H9 (cell line): Measurements from ENCODE around the gene GPS1. TPM values are rescaled to one million over a fixed set of nuclear protein-coding genes. Genes with fewer than 3 reads are reported as not detected.
A peak's percentile ranks its signal among the peaks of the same experiment; 100 is the strongest.

ENCODE experiments used
- DNase-seq: peaks from one replicate; pipeline ENCODE4 v3.0.0-alpha.2; 2017
- H2AFZ ChIP-seq: one replicate; pipeline ENCODE4 v1.6.1; 2013; ENCODE audit warnings: mild to moderate bottlenecking, low read length, control low read depth, moderate library complexity
- H2AK5ac ChIP-seq: 2 replicates; pipeline ENCODE4 v1.6.1; 2013; ENCODE audit warnings: low read length, control low read depth, mixed read lengths; ENCODE audit not compliant: insufficient read length
- H2BK120ac ChIP-seq: one replicate; pipeline ENCODE4 v1.6.1; 2013; ENCODE audit warnings: low read depth, mild to moderate bottlenecking, low read length, control low read depth, inconsistent platforms; ENCODE audit not compliant: poor library complexity, severe bottlenecking
- H2BK12ac ChIP-seq: 2 replicates; pipeline ENCODE4 v1.6.1; 2013; ENCODE audit warnings: low read length, control low read depth, mixed read lengths, low read depth; ENCODE audit not compliant: insufficient read length
- H2BK15ac ChIP-seq: 2 replicates; pipeline ENCODE4 v1.6.1; 2013; ENCODE audit warnings: low read depth, low read length, control low read depth
- H2BK20ac ChIP-seq: one replicate; pipeline ENCODE4 v1.6.1; 2013; ENCODE audit warnings: low read depth, mild to moderate bottlenecking, low read length, control low read depth, inconsistent platforms; ENCODE audit not compliant: poor library complexity, severe bottlenecking
- H2BK5ac ChIP-seq: 2 replicates; pipeline ENCODE4 v1.6.1; 2013; ENCODE audit warnings: low read length, control low read depth, mixed read lengths; ENCODE audit not compliant: insufficient read length
- H3K14ac ChIP-seq: 2 replicates; pipeline ENCODE4 v1.6.1; 2013; ENCODE audit warnings: low read length, control low read depth; ENCODE audit not compliant: insufficient read depth
- H3K18ac ChIP-seq: 2 replicates; pipeline ENCODE4 v1.6.1; 2013; ENCODE audit warnings: low read depth, mild to moderate bottlenecking, mixed read lengths, low read length, control low read depth; ENCODE audit not compliant: insufficient read length
- H3K23ac ChIP-seq: 2 replicates; pipeline ENCODE4 v1.6.1; 2013; ENCODE audit warnings: low read length, control low read depth, mixed read lengths, low read depth; ENCODE audit not compliant: insufficient read length
- H3K23me2 ChIP-seq: 2 replicates; pipeline ENCODE4 v1.6.1; 2013; ENCODE audit warnings: low read depth, mild to moderate bottlenecking, mixed read lengths, low read length, control low read depth; ENCODE audit not compliant: insufficient read length, poor library complexity, severe bottlenecking
- H3K27ac ChIP-seq: 2 replicates; pipeline ENCODE4 v1.5.1; 2013; ENCODE audit warnings: low read length, control low read depth, mixed read lengths, low read depth; ENCODE audit not compliant: insufficient read length
- H3K27me3 ChIP-seq: 2 replicates; pipeline ENCODE4 v1.6.1; 2013; ENCODE audit warnings: low read length, control low read depth, inconsistent platforms; ENCODE audit not compliant: insufficient read depth
- H3K4ac ChIP-seq: 2 replicates; pipeline ENCODE4 v1.6.1; 2013; ENCODE audit warnings: low read depth, mild to moderate bottlenecking, control low read depth, inconsistent platforms, low read length, moderate library complexity
- H3K4me1 ChIP-seq: 2 replicates; pipeline ENCODE4 v1.6.1; 2013; ENCODE audit warnings: low read length, control low read depth, inconsistent platforms; ENCODE audit not compliant: insufficient read depth
- H3K4me2 ChIP-seq: 2 replicates; pipeline ENCODE4 v1.6.1; 2013; ENCODE audit warnings: low read length, control low read depth, mixed read lengths; ENCODE audit not compliant: insufficient read length, insufficient read depth
- H3K56ac ChIP-seq: 2 replicates; pipeline ENCODE4 v1.6.1; 2013; ENCODE audit warnings: low read depth, mild to moderate bottlenecking, mixed read lengths, low read length, control low read depth; ENCODE audit not compliant: insufficient read length
- H3K79me1 ChIP-seq: 2 replicates; pipeline ENCODE4 v1.6.1; 2013; ENCODE audit warnings: low read depth, mild to moderate bottlenecking, moderate library complexity, low read length, control low read depth, inconsistent platforms; ENCODE audit not compliant: insufficient read depth, poor library complexity, severe bottlenecking
- H3K79me2 ChIP-seq: 2 replicates; pipeline ENCODE4 v1.6.1; 2013; ENCODE audit warnings: low read length, control low read depth, inconsistent platforms; ENCODE audit not compliant: insufficient read depth
- H3K9ac ChIP-seq: 2 replicates; pipeline ENCODE4 v1.6.1; 2013; ENCODE audit warnings: low read length, control low read depth, mixed read lengths; ENCODE audit not compliant: insufficient read length; ENCODE audit errors: extremely low read depth
- H3K9me3 ChIP-seq: one replicate; pipeline ENCODE4 v1.6.1; 2013; ENCODE audit warnings: low read depth, low read length, inconsistent platforms; ENCODE audit not compliant: control insufficient read depth
- H3T11ph ChIP-seq: one replicate; pipeline ENCODE4 v1.6.1; 2013; ENCODE audit warnings: mild to moderate bottlenecking, low read length, control low read depth, inconsistent platforms
- H4K20me1 ChIP-seq: one replicate; pipeline ENCODE4 v1.6.1; 2013; ENCODE audit not compliant: control insufficient read depth, insufficient read length, insufficient read depth
- H4K5ac ChIP-seq: 2 replicates; pipeline ENCODE4 v1.6.1; 2013; ENCODE audit warnings: low read depth, mild to moderate bottlenecking, mixed read lengths, low read length, control low read depth; ENCODE audit not compliant: insufficient read length
- H4K8ac ChIP-seq: replicated peaks from 2 replicates; pipeline ENCODE4 v1.6.1; 2013; ENCODE audit warnings: low read length, control low read depth, mixed read lengths, low read depth; ENCODE audit not compliant: insufficient read length
- H4K91ac ChIP-seq: 2 replicates; pipeline ENCODE4 v1.6.1; 2013; ENCODE audit warnings: low read depth, mild to moderate bottlenecking, moderate library complexity, mixed read lengths, low read length, control low read depth; ENCODE audit not compliant: insufficient read length
- H3K27ac Mint-ChIP-seq, 3 experiments: 2 replicates in 2 of 3; 3 replicates in 1 of 3; pipeline ENCODE4 v1.8.0; 2020 to 2021; ENCODE audit warnings: mixed read lengths in 3 of 3, mild to moderate bottlenecking in 1 of 3, moderate library complexity in 1 of 3
- H3K27me3 Mint-ChIP-seq: 2 replicates; pipeline ENCODE4 v1.8.0; 2021; ENCODE audit warnings: low read depth, mild to moderate bottlenecking, moderate library complexity, mixed read lengths
- H3K36me3 Mint-ChIP-seq, 3 experiments: 2 replicates in 2 of 3; 3 replicates in 1 of 3; pipeline ENCODE4 v1.8.0; 2020 to 2021; ENCODE audit warnings: low read depth in 3 of 3, mixed read lengths in 3 of 3; ENCODE audit not compliant: insufficient read depth in 1 of 3
- H3K4me1 Mint-ChIP-seq, 2 experiments: 2 replicates each; pipeline ENCODE4 v1.8.0; 2020; ENCODE audit warnings: mixed read lengths in 2 of 2
- H3K4me3 Mint-ChIP-seq, 2 experiments: 2 replicates in 1 of 2; 3 replicates in 1 of 2; pipeline ENCODE4 v1.8.0; 2020 to 2021; ENCODE audit warnings: mild to moderate bottlenecking in 2 of 2, mixed read lengths in 2 of 2, moderate library complexity in 1 of 2
- H3K9me3 Mint-ChIP-seq, 2 experiments: 2 replicates in 1 of 2; 3 replicates in 1 of 2; pipeline ENCODE4 v1.8.0; 2020; ENCODE audit warnings: mild to moderate bottlenecking in 2 of 2, mixed read lengths in 2 of 2, moderate library complexity in 1 of 2
- WGBS: extraction: QIAGEN DNeasy Blood & Tissue Kit; methylation state at CpG from one replicate; pipeline ENCODE4 v1.1.7; 2013; ENCODE audit warnings: missing lambda C conversion rate, low lambda C conversion rate, mixed read lengths; ENCODE audit not compliant: insufficient read length; ENCODE audit errors: extremely low coverage; 5-methylcytosine and 5-hydroxymethylcytosine counted together
- total RNA-seq: library from RNA; stranded (reverse); gene quantifications from 2 replicates; pipeline ENCODE4 v1.2.1, GENCODE V29; 2021
- TF ChIP-seq, protein P1 (sequence below): fragments of 200-600 bp; sonication (generic); conservative IDR thresholded peaks from 3 replicates; pipeline ENCODE4 v1.8.0; 2021; ENCODE audit warnings: antibody characterized with exemption, mild to moderate bottlenecking

GPS1 gene
- total RNA-seq, 1 experiment from 2014 or later, result 164 TPM

DNA sequence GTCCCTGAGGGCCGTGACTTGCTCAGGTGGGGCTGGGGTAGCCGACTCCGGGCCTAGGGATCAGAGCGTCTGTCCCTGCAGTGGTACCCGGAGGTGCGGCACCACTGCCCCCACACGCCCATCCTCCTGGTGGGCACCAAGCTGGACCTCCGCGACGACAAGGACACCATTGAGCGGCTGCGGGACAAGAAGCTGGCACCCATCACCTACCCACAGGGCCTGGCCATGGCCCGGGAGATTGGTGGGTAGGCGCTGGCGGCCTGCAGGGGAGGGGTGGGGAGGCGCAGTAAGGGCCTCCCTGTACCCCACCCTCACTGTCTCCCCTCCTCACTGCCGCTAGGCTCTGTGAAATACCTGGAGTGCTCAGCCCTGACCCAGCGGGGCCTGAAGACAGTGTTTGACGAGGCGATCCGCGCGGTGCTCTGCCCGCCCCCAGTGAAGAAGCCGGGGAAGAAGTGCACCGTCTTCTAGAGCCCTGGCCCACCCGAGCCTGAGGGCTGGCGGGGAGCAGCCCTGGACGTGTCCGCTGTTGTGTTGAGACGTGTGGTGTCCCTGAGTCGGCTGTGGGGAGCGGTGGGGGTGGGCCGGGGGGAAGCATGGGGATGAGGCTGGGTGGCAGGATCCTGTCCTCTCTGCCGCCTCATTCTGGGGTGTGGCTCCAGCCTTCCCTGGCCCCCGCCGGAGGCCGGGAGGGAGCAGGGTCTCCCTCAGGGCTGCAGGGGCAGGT lies 18.2 kb upstream of the GPS1 start:
- Histone ChIP-seq H2BK120ac (no peak overlapping the region), H3K14ac (no peak overlapping the region), H3K23ac (no peak overlapping the region), H4K20me1 (no peaks in the 10 kb centered on the region), H3K23me2 (peaks cover 8% of the 10 kb centered on the region), H2BK5ac (no peak overlapping the region), H3K4ac (no peak overlapping the region), H3K18ac (no peak overlapping the region), H3K27ac (no peak overlapping the region), H3K9ac (no peak overlapping the region), H3K4me2 (no peak overlapping the region), H4K8ac (no peak overlapping the region), H3K79me2 (no peaks in the 10 kb centered on the region), H4K5ac (no peak overlapping the region), H2BK12ac (no peak overlapping the region), H2AK5ac (no peak overlapping the region), H4K91ac (no peak overlapping the region), H3K27me3 (no peaks in the 10 kb centered on the region; the same call in 1 of the 2 replicates), H2BK20ac (no peak overlapping the region), H3K9me3 (no peaks in the 10 kb centered on the region), H3T11ph (no peak overlapping the region), H3K79me1 (no peaks in the 10 kb centered on the region), H3K4me1 (no peaks in the 10 kb centered on the region), H2AFZ (no peak overlapping the region), H3K56ac (no peak overlapping the region), H2BK15ac (no peak overlapping the region)
- Mint-ChIP-seq H3K4me3 (peak overlapping the region in 1 of 2 experiments; percentile 77; a peak in 2 of 5 replicates), H3K27me3 (peaks cover 4% of the 10 kb centered on the region), H3K4me1 (peaks cover 7 to 24% of the 10 kb centered on the region in 2 experiments), H3K9me3 (no peaks in the 10 kb centered on the region), H3K36me3 (peaks cover 8 to 21% (median 16%) of the 10 kb centered on the region in 3 experiments; a peak in 6 of 7 replicates), H3K27ac (no peak overlapping the region)
- no CpG with 5 or more reads among the region's 38 CpGs for WGBS
- DNase-seq, result no peak
- TF ChIP-seq, protein P1, sequence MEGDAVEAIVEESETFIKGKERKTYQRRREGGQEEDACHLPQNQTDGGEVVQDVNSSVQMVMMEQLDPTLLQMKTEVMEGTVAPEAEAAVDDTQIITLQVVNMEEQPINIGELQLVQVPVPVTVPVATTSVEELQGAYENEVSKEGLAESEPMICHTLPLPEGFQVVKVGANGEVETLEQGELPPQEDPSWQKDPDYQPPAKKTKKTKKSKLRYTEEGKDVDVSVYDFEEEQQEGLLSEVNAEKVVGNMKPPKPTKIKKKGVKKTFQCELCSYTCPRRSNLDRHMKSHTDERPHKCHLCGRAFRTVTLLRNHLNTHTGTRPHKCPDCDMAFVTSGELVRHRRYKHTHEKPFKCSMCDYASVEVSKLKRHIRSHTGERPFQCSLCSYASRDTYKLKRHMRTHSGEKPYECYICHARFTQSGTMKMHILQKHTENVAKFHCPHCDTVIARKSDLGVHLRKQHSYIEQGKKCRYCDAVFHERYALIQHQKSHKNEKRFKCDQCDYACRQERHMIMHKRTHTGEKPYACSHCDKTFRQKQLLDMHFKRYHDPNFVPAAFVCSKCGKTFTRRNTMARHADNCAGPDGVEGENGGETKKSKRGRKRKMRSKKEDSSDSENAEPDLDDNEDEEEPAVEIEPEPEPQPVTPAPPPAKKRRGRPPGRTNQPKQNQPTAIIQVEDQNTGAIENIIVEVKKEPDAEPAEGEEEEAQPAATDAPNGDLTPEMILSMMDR, result no peak
